HS-27A (cell line): ENCODE measurements around the gene NPSR1.
"Not testable (repeated sequence)": the region's sequence is repeated elsewhere in the genome, so short reads cannot be mapped to it uniquely, and the experiment has no call there.

Source experiments
- DNase-seq: peaks from one replicate; pipeline ENCODE4 v3.0.0-alpha.2; 2012; ENCODE audit warnings: low read depth, missing footprints

Gene NPSR1

GRCh38 chr7:34757570-34758110 lies 99.6 kb downstream of the NPSR1 start:
- no peak for DNase-seq

DNA sequence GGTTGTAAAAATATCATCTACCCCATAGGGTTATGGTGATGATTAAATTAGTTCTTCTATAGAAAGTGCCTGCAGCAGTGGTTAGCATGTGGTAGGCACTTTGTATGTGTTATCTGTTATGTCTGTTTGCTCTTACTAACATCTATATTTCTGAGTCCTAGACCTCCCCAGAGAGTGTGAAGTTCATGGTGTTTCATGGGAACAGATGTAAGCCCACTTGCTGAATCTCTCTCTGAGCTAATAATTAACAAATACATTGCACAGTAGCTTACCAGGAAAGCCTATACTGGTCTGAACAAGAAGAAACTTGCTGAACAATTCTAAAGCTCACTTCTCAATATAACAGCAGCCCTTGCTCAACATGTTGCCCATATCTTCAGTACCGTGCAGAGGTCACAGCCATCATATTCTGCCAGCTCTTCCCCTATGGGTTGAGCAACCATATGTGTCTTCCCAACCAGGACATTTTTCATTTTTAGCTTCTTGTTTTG lies 100.1 kb downstream of the NPSR1 start:
- no peak for DNase-seq

DNA sequence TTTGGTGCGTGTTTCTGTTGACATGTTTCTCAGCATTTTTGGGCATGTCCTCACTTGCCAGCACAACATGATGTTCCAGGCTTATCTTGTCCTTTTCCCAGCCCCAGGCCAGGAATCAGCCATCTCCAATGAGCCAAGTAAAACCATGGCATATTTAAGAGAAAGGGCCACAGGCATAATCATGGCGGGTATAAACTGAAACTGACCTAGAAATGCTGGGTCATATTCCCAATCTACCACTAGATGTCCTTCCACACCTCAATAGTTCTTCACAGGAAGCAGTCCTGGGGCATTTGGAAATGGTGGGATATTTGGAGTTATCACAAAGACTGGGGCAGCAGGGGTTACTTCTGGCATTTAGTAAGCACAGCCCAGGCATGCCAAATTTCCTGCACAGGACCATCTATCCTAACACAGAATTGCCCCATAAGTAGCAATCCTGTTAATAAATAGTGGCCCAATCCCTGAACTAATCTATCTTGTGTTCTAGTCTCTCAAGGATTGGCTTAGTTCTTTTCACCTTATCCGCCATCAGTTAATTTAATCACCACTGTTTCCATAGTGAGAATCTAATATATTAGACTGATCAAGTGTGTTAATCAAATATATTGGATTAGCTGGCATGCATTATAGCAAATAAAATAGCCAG lies 101.6 kb downstream of the NPSR1 start:
- peak; percentile 15 for DNase-seq

GRCh38 chr7:34760271-34760670 lies 102.3 kb downstream of the NPSR1 start:
- DNase-seq: no peak

DNA sequence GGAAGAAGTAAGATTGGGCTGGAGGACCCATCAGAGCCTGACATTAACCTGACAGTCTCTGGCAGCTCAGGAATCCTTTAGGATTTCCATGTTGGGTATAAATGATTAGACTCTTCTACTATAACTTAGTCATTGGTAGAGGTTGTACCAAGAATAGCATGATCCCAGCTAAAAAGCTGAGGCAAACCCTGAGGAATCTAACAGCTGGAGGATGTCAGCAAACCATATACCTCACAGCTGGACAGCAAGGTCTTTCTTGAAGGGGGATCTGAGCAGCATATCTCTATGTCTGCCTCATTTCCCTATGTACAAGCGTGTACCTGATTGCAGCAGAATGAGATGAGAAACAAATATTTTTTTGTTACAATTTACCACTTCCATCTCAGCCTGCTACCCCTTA lies 103.2 kb downstream of the NPSR1 start:
- DNase-seq: no peak

DNA sequence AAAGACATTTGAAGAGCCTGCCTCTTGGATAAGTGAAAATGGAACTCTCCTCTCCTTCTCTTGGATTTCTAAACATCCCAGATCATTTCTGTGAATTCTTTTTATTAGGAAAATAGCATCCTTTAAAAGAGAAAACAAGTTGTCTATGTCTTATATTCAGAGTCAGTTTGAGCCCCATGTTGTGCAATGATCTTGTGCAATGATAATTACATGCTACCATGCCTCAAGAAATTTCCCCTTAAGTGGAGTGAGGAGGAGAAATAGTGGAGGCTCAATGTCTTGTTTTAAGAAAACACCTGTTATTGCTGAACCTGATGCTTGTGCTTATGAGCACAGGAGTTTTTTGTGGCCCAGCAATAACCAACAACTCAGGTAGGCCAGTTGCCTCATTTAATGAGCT lies 103.6 kb downstream of the NPSR1 start:
- no peak for DNase-seq

DNA sequence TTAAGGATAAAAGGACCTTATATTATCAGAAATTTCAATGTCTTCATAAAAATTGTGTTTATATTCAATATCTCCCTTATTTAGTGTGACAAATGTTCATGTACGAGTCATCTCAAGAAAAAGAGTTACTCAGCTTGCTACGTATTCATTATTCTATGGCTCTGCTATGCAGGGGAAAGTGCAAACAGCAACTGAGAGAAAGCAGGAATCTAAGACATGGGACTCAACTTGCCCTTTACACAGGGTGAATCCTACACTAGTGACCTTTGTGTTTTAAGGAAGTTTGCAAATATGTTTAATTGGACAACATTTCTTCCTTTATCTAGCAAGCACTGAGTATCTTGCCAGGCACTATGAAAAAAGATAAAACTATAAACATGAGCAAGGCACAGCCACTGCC lies 104.7 kb downstream of the NPSR1 start:
- DNase-seq: no peak

GRCh38 chr7:34772296-34772938 lies 114.4 kb downstream of the NPSR1 start:
- no peak for DNase-seq

GRCh38 chr7:34776748-34777358 lies 118.8 kb downstream of the NPSR1 start:
- DNase-seq: no peak

GRCh38 chr7:34780546-34780945 lies 122.5 kb downstream of the NPSR1 start:
- DNase-seq: no peak

GRCh38 chr7:34787586-34787985 lies 129.6 kb downstream of the NPSR1 start:
- DNase-seq: no peak

DNA sequence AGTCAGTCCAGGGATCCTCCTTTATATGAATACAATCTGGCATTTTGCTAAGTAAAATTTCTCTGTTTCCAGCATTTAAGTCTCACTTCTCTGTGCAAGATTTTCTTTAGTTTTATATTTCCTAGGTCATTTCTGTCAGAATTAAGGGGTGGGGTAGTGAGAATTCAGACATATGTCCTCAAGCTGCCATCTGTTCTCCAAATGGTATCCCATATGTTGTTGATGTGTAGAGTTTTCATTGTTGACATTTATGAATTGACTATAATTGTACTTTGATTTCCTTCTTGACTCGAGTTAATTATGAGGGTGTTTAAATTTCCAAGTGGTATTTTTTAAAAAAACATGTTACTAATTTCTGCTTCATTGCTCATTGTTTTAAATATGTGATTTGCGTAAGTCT lies 148.8 kb downstream of the NPSR1 start:
- DNase-seq: no peak

- DNase-seq: no peak
Observed at GRCh38 chr7:34807548-34808340, 149.7 kb downstream of the NPSR1 start.

DNA sequence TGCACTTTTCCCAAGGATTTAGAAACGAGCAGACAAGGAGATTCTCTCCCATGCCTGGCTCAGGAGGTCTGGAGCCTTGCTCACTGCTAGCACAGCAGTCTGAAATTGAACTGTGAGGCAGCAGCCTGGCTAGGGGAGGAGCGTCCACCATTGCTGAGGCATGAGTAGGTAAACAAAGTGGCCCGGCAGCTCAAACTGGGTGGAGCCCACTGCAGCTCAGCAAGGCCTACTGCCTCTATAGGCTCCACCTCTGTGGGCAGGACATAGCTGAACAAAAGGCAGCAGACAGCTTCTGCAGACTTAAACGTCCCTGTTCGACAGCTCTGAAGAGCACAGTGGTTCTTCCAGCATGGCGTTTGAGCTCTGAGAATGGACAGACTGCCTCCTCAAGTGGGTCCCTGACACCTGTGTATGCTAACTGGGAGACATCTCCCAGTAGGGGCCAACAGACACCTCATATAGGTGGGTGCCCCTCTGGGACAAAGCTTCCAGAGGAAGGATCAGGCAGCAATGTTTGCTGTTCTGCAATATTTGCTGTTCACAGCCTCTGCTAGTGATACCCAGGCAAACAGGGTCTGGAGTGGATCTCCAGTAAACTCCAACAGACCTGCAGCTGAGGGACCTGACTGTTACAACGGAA lies 156.3 kb downstream of the NPSR1 start:
- not testable (repeated sequence) for DNase-seq

DNA sequence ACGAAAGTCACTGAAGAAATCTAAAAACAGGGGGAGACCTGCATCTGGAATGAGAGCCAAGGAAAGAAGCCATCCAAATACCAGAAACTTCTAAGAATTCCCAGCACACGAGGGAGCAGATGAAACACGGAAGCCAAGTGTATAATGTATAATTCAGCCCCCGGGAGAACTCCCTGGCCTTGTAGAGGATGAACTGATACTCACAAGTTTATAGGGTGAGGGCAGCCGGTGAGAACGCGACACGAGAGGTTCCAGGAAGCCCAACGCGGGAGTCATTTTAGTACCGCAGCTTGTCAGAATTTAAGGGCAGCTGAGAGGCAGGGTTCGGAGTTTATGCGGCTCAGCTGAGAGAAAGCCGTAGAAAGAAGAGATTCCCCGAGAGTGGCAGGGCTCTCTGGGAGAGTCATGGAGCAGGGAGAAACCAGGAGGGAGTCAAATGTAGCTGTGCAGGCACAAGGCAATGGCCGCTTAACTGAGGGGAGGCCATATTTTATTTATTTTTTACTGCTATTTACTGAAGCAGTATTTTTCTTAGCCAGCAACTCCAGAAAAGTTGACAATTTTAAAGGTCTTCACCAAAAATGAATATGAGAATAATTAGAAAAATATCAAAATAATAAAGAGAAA lies 164.0 kb downstream of the NPSR1 start:
- DNase-seq: no peak

DNA sequence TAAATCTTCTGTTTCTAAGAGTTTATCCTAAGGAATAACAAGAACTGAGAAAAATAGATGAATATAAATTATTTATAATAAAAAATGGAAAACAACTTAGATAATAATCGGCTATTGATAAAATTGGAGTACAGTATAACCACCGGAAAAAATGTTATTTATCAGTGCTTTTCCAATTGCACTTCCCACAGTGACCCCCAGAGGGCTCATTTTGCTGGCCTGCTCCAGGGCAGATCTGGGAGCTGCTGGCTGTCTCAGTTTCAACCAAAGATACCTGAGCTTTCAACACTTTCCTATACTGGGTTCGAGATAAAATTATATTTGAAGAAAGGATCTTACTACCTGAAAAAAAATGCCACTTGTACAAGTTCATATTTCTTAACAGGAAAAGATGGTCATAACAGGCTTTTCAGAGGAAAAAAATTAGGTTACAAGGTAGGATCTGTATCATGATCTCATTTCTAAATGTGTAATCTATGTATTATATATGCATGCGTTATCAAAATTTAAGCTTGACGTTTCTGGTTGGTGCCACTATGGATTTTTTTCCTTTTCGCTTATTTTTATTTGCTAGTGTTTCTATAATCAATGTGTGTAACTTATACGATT lies 165.7 kb downstream of the NPSR1 start:
- DNase-seq: no peak

- DNase-seq: no peak
Observed at GRCh38 chr7:34825221-34825620, 167.2 kb downstream of the NPSR1 start.

DNA sequence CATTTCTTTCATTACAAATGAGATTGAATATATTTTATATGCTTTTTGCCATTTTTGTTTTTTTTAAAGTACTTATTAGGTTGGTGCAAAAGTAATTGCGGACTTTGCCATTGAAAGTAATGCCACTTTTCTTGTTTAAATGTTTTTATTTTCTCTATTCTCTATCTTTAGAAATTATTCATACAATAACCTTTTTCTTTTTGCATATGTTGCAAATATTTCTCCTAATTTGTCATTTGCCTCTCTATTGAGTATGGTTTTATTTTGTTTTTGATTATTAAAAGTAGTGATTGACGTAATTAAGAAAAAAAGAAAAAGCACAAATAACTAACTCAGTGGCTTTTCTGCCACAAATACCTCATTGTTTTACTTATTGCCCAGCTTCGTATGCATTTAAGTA lies 172.4 kb downstream of the NPSR1 start:
- no peak for DNase-seq

DNA sequence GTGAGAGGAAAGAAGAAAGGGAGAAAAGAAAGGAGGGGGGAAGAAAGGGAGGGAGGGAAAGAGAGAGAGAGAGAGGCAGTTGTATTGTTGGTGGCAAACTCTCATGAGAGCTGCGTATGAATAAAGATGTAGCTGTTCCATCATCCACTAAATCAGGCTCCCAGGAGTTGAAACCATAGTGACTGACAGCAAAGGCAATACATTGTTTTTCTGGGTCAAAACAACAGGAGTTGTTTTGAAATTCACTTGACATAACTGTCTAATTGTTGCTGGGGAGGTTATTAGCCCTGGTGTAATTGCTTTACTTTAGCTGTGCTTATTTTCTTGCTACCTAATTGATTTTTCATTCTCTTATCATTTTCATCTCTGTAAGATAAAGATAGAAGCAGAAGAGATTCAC lies 173.4 kb downstream of the NPSR1 start:
- no peak for DNase-seq

DNA sequence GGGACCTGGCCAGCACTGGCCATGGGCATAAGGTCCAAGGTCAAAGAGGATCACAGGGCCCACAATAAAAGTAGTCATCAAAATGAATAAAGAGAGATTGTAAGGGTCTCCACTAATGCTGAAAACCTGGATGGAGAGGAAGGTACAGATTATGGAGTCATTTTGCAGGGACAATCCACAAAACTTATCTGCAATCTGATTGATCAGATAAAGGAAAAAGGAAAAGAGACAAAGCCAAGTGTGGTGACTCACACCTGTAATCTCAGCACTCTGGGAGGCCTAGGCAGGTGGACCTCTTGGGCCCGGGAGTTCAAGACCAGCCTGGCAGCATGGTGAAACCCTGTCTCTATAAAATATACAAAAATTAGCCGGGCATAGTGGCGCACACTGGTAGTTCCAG lies 174.0 kb downstream of the NPSR1 start:
- DNase-seq: no peak
